Omental fat pad (tissue), 4 donors: ENCODE results near the gene PAK5. TPM values are rescaled to one million over a fixed set of nuclear protein-coding genes. Genes with fewer than 3 reads are reported as not detected.

ENCODE experiments used
- ATAC-seq: fragments of 150-250 bp; one replicate; pipeline ENCODE4 v1.9.1; 2016; ENCODE audit warnings: mild to moderate bottlenecking, moderate library complexity; ENCODE audit not compliant: low FRiP score
- DNase-seq: peaks from one replicate; pipeline ENCODE4 v3.0.0-alpha.2; 2019; ENCODE audit warnings: low spot score
- CTCF ChIP-seq, 3 donors: fragments of 450-650 bp; IDR thresholded peaks; one replicate each; pipeline ENCODE4 v1.5.1; 2016 to 2017; ENCODE audit warnings: antibody characterized with exemption in 3 of 3, mild to moderate bottlenecking in 3 of 3, moderate library complexity in 2 of 3
- total RNA-seq, 4 donors: library from RNA; depleted of rRNA; stranded (reverse); fragments of >200 nt; gene quantifications; one replicate each; pipeline ENCODE4 v1.1.0, GENCODE V29; 2016

Gene PAK5
- total RNA-seq, 4 donors from 2014 or later: not detected

- no peak for TF ChIP-seq CTCF (IDR thresholded peaks at IDR 0.05)
- ATAC-seq: no peak
- no peak for DNase-seq
Measured at GRCh38 chr20:9632265-9632664, 206.6 kb downstream of the PAK5 start.

GRCh38 chr20:9630554-9630953 lies 208.3 kb downstream of the PAK5 start:
- no peak for TF ChIP-seq CTCF (IDR thresholded peaks at IDR 0.05)
- DNase-seq (no peak), ATAC-seq (no peak)

GRCh38 chr20:9629831-9630230 lies 209.0 kb downstream of the PAK5 start:
- no peak for TF ChIP-seq CTCF (IDR thresholded peaks at IDR 0.05)
- ATAC-seq: no peak

GRCh38 chr20:9628589-9628988 lies 210.3 kb downstream of the PAK5 start:
- DNase-seq (no peak), ATAC-seq (no peak)
- TF ChIP-seq CTCF (IDR thresholded peaks at IDR 0.05): no peak

More at GRCh38 chr20:9629831-9630230, 209.0 kb downstream of the PAK5 start:
- DNase-seq: no peak

GRCh38 chr20:9628141-9628540 lies 210.7 kb downstream of the PAK5 start:
- DNase-seq: no peak
- no peak for TF ChIP-seq CTCF (IDR thresholded peaks at IDR 0.05)
- ATAC-seq: no peak

GRCh38 chr20:9627219-9627618 lies 211.7 kb downstream of the PAK5 start:
- no peak for TF ChIP-seq CTCF (IDR thresholded peaks at IDR 0.05)
- no peak for ATAC-seq
- DNase-seq: no peak

GRCh38 chr20:9626357-9626756 lies 212.5 kb downstream of the PAK5 start:
- no peak for DNase-seq
- no peak for TF ChIP-seq CTCF (IDR thresholded peaks at IDR 0.05)
- no peak for ATAC-seq
